Measurements from ENCODE around the gene CARD19. TPM values are rescaled to one million over a fixed set of nuclear protein-coding genes. Genes with fewer than 3 reads are reported as not detected.
A peak's percentile ranks its signal among the peaks of the same experiment; 100 is the strongest.

CARD19 gene
- total RNA-seq, 1 experiment from 2014 or later = 97.5 TPM

GRCh38 chr9:93096811-93097382 lies 880 bp downstream of the CARD19 start:
- Histone ChIP-seq H3K9me3 (ENCODE audit: insufficient read depth, low read depth) (no peaks in the 10 kb centered on the region), H3K4me1 (replicated peaks; ENCODE audit: insufficient read depth) (peaks cover 53% of the 10 kb centered on the region), H3K27me3 (ENCODE audit: insufficient read depth, low read depth) (no peaks in the 10 kb centered on the region), H3K4me3 (peak overlapping the region; percentile 90), H3K79me2 (ENCODE audit: low read depth) (peaks cover 55% of the 10 kb centered on the region), H2AFZ (peak overlapping the region; percentile 86; the same call in 1 of the 2 replicates), H3F3A (ENCODE audit: insufficient read depth, low read depth) (peaks cover 32% of the 10 kb centered on the region), H3K27ac (peak overlapping the region; percentile 67), H4K20me1 (ENCODE audit: insufficient read depth) (peaks cover 18% of the 10 kb centered on the region; the same call in 1 of the 2 replicates), H3K36me3 (ENCODE audit: low read depth) (peaks cover 9% of the 10 kb centered on the region), H3K9me2 (ENCODE audit: insufficient read depth) (no peaks in the 10 kb centered on the region), H3K4me2 (peak overlapping the region; percentile 99)
- ChIA-PET CTCF (interaction anchor here (1.0 kb wide), 1 partner anchor 12 kb away, joined by 4 read pairs; no protein-coding TSS in a partner anchor), POLR2A (ENCODE audit: unreplicated experiment) (interaction anchor here (0.6 kb wide), 1 partner anchor 19 kb away, joined by 5 read pairs; no protein-coding TSS in a partner anchor)
- intact Hi-C loops (cut with micrococcal nuclease; ENCODE audit: unreplicated experiment) = loop anchor here (5.0 to 10.0 kb wide), 5 partner anchors 35 to 1070 kb away; partner anchors contain the start of gene BICD2
- TF ChIP-seq EZH2 (IDR thresholded peaks at IDR 0.05; ENCODE audit: low read depth) = no peak
- no peak for TF ChIP-seq CTCF (conservative IDR thresholded peaks at IDR 0.05)
- DNase-seq = no peak
- BruUV-seq (replicated peaks) = TSS peak; percentile 35

- no TSS peak for BruUV-seq (replicated peaks)
- Histone ChIP-seq H3K9me2 (ENCODE audit: insufficient read depth) (no peaks in the 10 kb centered on the region), H3K9me3 (ENCODE audit: insufficient read depth, low read depth) (no peaks in the 10 kb centered on the region), H3K79me2 (ENCODE audit: low read depth) (peaks cover 63% of the 10 kb centered on the region), H4K20me1 (ENCODE audit: insufficient read depth) (peaks cover 18% of the 10 kb centered on the region; the same call in 1 of the 2 replicates), H3K27me3 (ENCODE audit: insufficient read depth, low read depth) (no peaks in the 10 kb centered on the region), H3K4me3 (peak overlapping the region; percentile 90), H3K27ac (peak overlapping the region; percentile 67), H3F3A (ENCODE audit: insufficient read depth, low read depth) (peaks cover 24% of the 10 kb centered on the region), H3K4me2 (peak overlapping the region; percentile 99), H3K36me3 (ENCODE audit: low read depth) (peaks cover 11% of the 10 kb centered on the region), H3K4me1 (replicated peaks; ENCODE audit: insufficient read depth) (peaks cover 45% of the 10 kb centered on the region), H2AFZ (no peak overlapping the region)
- ChIA-PET CTCF (no interaction called here), POLR2A (ENCODE audit: unreplicated experiment) (no interaction called here)
- no peak for TF ChIP-seq CTCF (conservative IDR thresholded peaks at IDR 0.05)
- DNase-seq = no peak
- intact Hi-C loops (cut with micrococcal nuclease; ENCODE audit: unreplicated experiment) = loop anchor here (1.0 to 10.0 kb wide), 7 partner anchors 35 to 1070 kb away; partner anchors contain the start of gene BICD2
Observed at GRCh38 chr9:93097511-93098201, 1.6 kb downstream of the CARD19 start.

GRCh38 chr9:93098236-93098946 lies 2.4 kb downstream of the CARD19 start:
- H3K9me2 ChIP-seq (ENCODE audit: insufficient read depth) = no peaks in the 10 kb centered on the region
- H3K79me2 ChIP-seq (ENCODE audit: low read depth) = peaks cover 70% of the 10 kb centered on the region
- H3F3A ChIP-seq (ENCODE audit: insufficient read depth, low read depth) = peaks cover 20% of the 10 kb centered on the region
- no TSS peak for BruUV-seq (replicated peaks)
- H3K4me2 ChIP-seq = peak overlapping the region; percentile 99
- H3K27ac ChIP-seq = peak overlapping the region; percentile 67
- H3K27me3 ChIP-seq (ENCODE audit: insufficient read depth, low read depth) = no peaks in the 10 kb centered on the region
- peaks cover 18% of the 10 kb centered on the region for H3K36me3 ChIP-seq (ENCODE audit: low read depth)
- H3K4me1 ChIP-seq (replicated peaks; ENCODE audit: insufficient read depth) = peaks cover 38% of the 10 kb centered on the region
- H2AFZ ChIP-seq = no peak overlapping the region
- H3K4me3 ChIP-seq = peak overlapping the region; percentile 90
- no peaks in the 10 kb centered on the region for H3K9me3 ChIP-seq (ENCODE audit: insufficient read depth, low read depth)
- intact Hi-C loops (cut with micrococcal nuclease; ENCODE audit: unreplicated experiment) = loop anchor here (1.0 to 10.0 kb wide), 7 partner anchors 36 to 1069 kb away; partner anchors contain the start of gene BICD2
- TF ChIP-seq EZH2 (IDR thresholded peaks at IDR 0.05; ENCODE audit: low read depth) (no peak), CTCF (conservative IDR thresholded peaks at IDR 0.05) (no peak)
- ChIA-PET POLR2A (ENCODE audit: unreplicated experiment) (interaction anchor here (0.6 to 0.7 kb wide), 3 partner anchors 14 to 126 kb away, joined by 4 to 30 read pairs (median 7); partner anchors contain the start of gene NINJ1), CTCF (interaction anchor here (0.8 to 1.2 kb wide), 2 partner anchors 10 to 56 kb away, joined by 3 to 4 read pairs; no protein-coding TSS in a partner anchor)
- H4K20me1 ChIP-seq (ENCODE audit: insufficient read depth) = peaks cover 18% of the 10 kb centered on the region; the same call in 1 of the 2 replicates
- DNase-seq = peak; percentile 89 to 92
